GM21515 (cell line): Measurements from ENCODE around the gene SUGP1.

Source experiments
- ATAC-seq: cut with Tn5 transposase; IDR thresholded peaks from one replicate; pipeline ENCODE4 v1.9.1; 2021; ENCODE audit not compliant: unreplicated experiment

The SUGP1 gene

GRCh38 chr19:19304186-19304965, 15.9 kb downstream of the SUGP1 start:
- ATAC-seq = no peak

GRCh38 chr19:19303411-19303810, 16.9 kb downstream of the SUGP1 start:
- no peak for ATAC-seq

- ATAC-seq = no peak
Observed at GRCh38 chr19:19300613-19301012, 19.7 kb downstream of the SUGP1 start.

- no peak for ATAC-seq
Observed at GRCh38 chr19:19297759-19298158, 22.6 kb downstream of the SUGP1 start.

- no peak for ATAC-seq
Observed at GRCh38 chr19:19296953-19297689, 23.2 kb downstream of the SUGP1 start.

GRCh38 chr19:19294914-19295313, 25.4 kb downstream of the SUGP1 start:
- no peak for ATAC-seq

GRCh38 chr19:19292607-19293006, 27.7 kb downstream of the SUGP1 start:
- ATAC-seq = no peak

- ATAC-seq = no peak
Observed at GRCh38 chr19:19285686-19286085, 34.6 kb downstream of the SUGP1 start.

- no peak for ATAC-seq
Observed at GRCh38 chr19:19280561-19280960, 39.7 kb downstream of the SUGP1 start.

GRCh38 chr19:19279853-19280252, 40.5 kb downstream of the SUGP1 start:
- ATAC-seq = no peak

- ATAC-seq = no peak
Observed at GRCh38 chr19:19279062-19279612, 41.2 kb downstream of the SUGP1 start.

- no peak for ATAC-seq
Observed at GRCh38 chr19:19278315-19278714, 42.0 kb downstream of the SUGP1 start.

- ATAC-seq = no peak
Observed at GRCh38 chr19:19276851-19277250, 43.5 kb downstream of the SUGP1 start.

GRCh38 chr19:19276386-19276785, 43.9 kb downstream of the SUGP1 start:
- ATAC-seq = no peak

- no peak for ATAC-seq
Observed at GRCh38 chr19:19274716-19275565, 45.4 kb downstream of the SUGP1 start.

- ATAC-seq = no peak
Observed at GRCh38 chr19:19274146-19274545, 46.2 kb downstream of the SUGP1 start.

GRCh38 chr19:19271828-19272599, 48.3 kb downstream of the SUGP1 start:
- no peak for ATAC-seq

- ATAC-seq = no peak
Observed at GRCh38 chr19:19270749-19271571, 49.3 kb downstream of the SUGP1 start.

- ATAC-seq = no peak
Observed at GRCh38 chr19:19269952-19270694, 50.2 kb downstream of the SUGP1 start.
